Measurements from ENCODE around the gene PTPN4. TPM values are rescaled to one million over a fixed set of nuclear protein-coding genes. Genes with fewer than 3 reads are reported as not detected.

Gene PTPN4
- total and polyA plus RNA-seq, 2 of the 8 experiments (the other 6 are each of a cell fraction or from before 2014, with no cell fraction given) = 28.5 to 105 TPM

GRCh38 chr2:119801040-119801439 is 41.3 kb downstream of the PTPN4 start:
- H3K36me3 ChIP-seq (ENCODE audit: control insufficient read depth in 2 of 4, insufficient read depth in 4 of 4, low read length in 3 of 4) = peaks cover 0 to 2% (median 0%) of the 10 kb centered on the region in 4 experiments; a peak in 2 of 8 replicates
- H3K4me1 ChIP-seq (replicated peaks in 1 of 4; ENCODE audit: control insufficient read depth in 3 of 4, insufficient read depth in 4 of 4, low read length in 3 of 4) = peaks cover 0 to 15% (median 6%) of the 10 kb centered on the region in 4 experiments; a peak in 4 of 7 replicates
- FAIRE-seq = no peak
- no peak overlapping the region for H3K18ac ChIP-seq (ENCODE audit: extremely low read depth, low read length)
- H3K56ac ChIP-seq (replicated peaks; ENCODE audit: insufficient read length, low read depth, low read length) = no peak overlapping the region
- TF ChIP-seq JUND (IDR thresholded peaks at IDR 0.05; ENCODE audit: low read length) (no peak), TCF12 (IDR thresholded peaks at IDR 0.05; ENCODE audit: low read depth, low read length) (no peak), GABPA (IDR thresholded peaks at IDR 0.05; ENCODE audit: borderline replicate concordance, insufficient read depth, low read length) (no peak), CHD2 (IDR thresholded peaks at IDR 0.05; ENCODE audit: low read length) (no peak), JUN (IDR thresholded peaks at IDR 0.05; ENCODE audit: low read depth, low read length) (no peak), SAP30 (IDR thresholded peaks at IDR 0.05; ENCODE audit: insufficient read depth, insufficient replicate concordance, low read length) (no peak), ATF3 (IDR thresholded peaks at IDR 0.05; ENCODE audit: insufficient read depth, low read depth, low read length) (no peak), SUZ12 (IDR thresholded peaks at IDR 0.05; ENCODE audit: low read length) (no peak), KDM4A (IDR thresholded peaks at IDR 0.05; ENCODE audit: low read depth, low read length, severe bottlenecking) (no peak), TAF1 (IDR thresholded peaks at IDR 0.05; ENCODE audit: low read depth, low read length) (no peak), ZNF274 (IDR thresholded peaks at IDR 0.05; ENCODE audit: borderline replicate concordance, extremely low read depth, low read length) (no peak)
- no peak overlapping the region for H4K5ac ChIP-seq (ENCODE audit: insufficient read length, low read depth, low read length)
- H4K91ac ChIP-seq (replicated peaks; ENCODE audit: insufficient read length, low read length) = no peak overlapping the region
- H2AFZ ChIP-seq (ENCODE audit: low read length) = no peak overlapping the region
- H3K23ac ChIP-seq (ENCODE audit: insufficient read length) = no peak overlapping the region
- no peaks in the 10 kb centered on the region for H3K23me2 ChIP-seq (ENCODE audit: low read depth, low read length)
- no peak overlapping the region for H3K4me3 ChIP-seq (ENCODE audit: extremely low read depth in 1 of 4, insufficient read depth in 2 of 4, low read depth in 3 of 4, low read length in 4 of 4)
- no peak overlapping the region for H2BK12ac ChIP-seq (ENCODE audit: low read depth, low read length)
- H3K27me3 ChIP-seq (replicated peaks in 1 of 4; ENCODE audit: control insufficient read depth in 3 of 4, extremely low read depth in 1 of 4, insufficient read depth in 3 of 4, low read length in 3 of 4) = no peaks in the 10 kb centered on the region
- peaks cover 0 to 3% of the 10 kb centered on the region in 2 experiments for H4K20me1 ChIP-seq (replicated peaks in 1 of 2; ENCODE audit: control insufficient read depth in 1 of 2, insufficient read depth in 2 of 2, low read length in 2 of 2)
- CTCF ChIA-PET (ENCODE audit: partially characterized antibody) = interaction anchor here (1.5 kb wide), 1 partner anchor 48 kb away, joined by 4 read pairs; no protein-coding TSS in a partner anchor
- no peak overlapping the region for H2AK5ac ChIP-seq (ENCODE audit: low read depth, low read length)
- H3K4ac ChIP-seq (replicated peaks; ENCODE audit: insufficient read length, low read depth, low read length) = no peak overlapping the region
- no peak overlapping the region for H2BK5ac ChIP-seq (ENCODE audit: low read depth, low read length)
- H3K27ac ChIP-seq (ENCODE audit: low read depth, low read length) = no peak overlapping the region
- H2BK120ac ChIP-seq (replicated peaks; ENCODE audit: low read depth, low read length) = no peak overlapping the region
- no peak overlapping the region for H3K4me2 ChIP-seq (ENCODE audit: insufficient read depth in 1 of 2, low read depth in 2 of 2, low read length in 2 of 2)
- POLR2A ChIA-PET (ENCODE audit: partially characterized antibody) = no interaction called here
- H3K9ac ChIP-seq (replicated peaks in 1 of 4; ENCODE audit: extremely low read depth in 1 of 4, low read depth in 3 of 4, low read length in 3 of 4) = no peak overlapping the region
- no peaks in the 10 kb centered on the region for H3K79me1 ChIP-seq (ENCODE audit: low read depth, low read length)
- H3K14ac ChIP-seq (ENCODE audit: insufficient read length) = no peak overlapping the region
- WGBS, 2 experiments (ENCODE audit: extremely low coverage in 1 of 2, insufficient coverage in 1 of 2, insufficient read length in 1 of 2, insufficient replicate concordance in 2 of 2, low coverage in 1 of 2, low lambda C conversion rate in 2 of 2, missing lambda C conversion rate in 1 of 2) = 84% methylated on average over 7 of the region's 7 CpGs; no CpG with 5 or more reads in 1 of the 2 experiments
- H3K79me2 ChIP-seq (ENCODE audit: control insufficient read depth in 1 of 2, insufficient read depth in 2 of 2, low read length in 2 of 2) = peaks cover 18 to 100% of the 10 kb centered on the region in 2 experiments
- no peaks in the 10 kb centered on the region; a peak in 1 of 4 replicates for H3K9me3 ChIP-seq (ENCODE audit: insufficient read depth in 2 of 2, low read depth in 1 of 2, low read length in 1 of 2)
- no peak overlapping the region for H2BK20ac ChIP-seq (ENCODE audit: low read length)
- H2BK15ac ChIP-seq (ENCODE audit: low read length) = no peak overlapping the region
- no peak for DNase-seq (ENCODE audit: low read depth in 1 of 2, low spot score in 2 of 2)
- H4K8ac ChIP-seq (ENCODE audit: extremely low read depth, insufficient read depth, low read length) = no peak overlapping the region; the same call in 1 of the 2 replicates

Data from H1 (cell line).